Esophagus squamous epithelium (tissue), 5 donors: ENCODE results near the gene FAM222A. TPM values are rescaled to one million over a fixed set of nuclear protein-coding genes. Genes with fewer than 3 reads are reported as not detected.

Experiments used
- DNase-seq: peaks from one replicate; lab custom pipeline; 2025; lab: John Stamatoyannopoulos, UW
- H3K27ac ChIP-seq, 4 donors: fragments of 200-600 bp; sonication (generic); one replicate each; pipeline ENCODE4 v1.5.1; 2016 to 2019; ENCODE audit warnings: mild to moderate bottlenecking in 1 of 4
- H3K27me3 ChIP-seq, 4 donors: fragments of 200-600 bp; sonication (generic); 1 replicate in 3 of 4; 2 replicates in 1 of 4; pipeline versions ENCODE4 v1.5.1 to v1.6.0; 2017 to 2021; ENCODE audit warnings: antibody characterized with exemption in 1 of 4
- H3K36me3 ChIP-seq, 3 donors: fragments of 200-600 bp; sonication (generic); one replicate each; pipeline ENCODE4 v1.5.1; 2016 to 2019
- H3K4me1 ChIP-seq, 3 donors: fragments of 200-600 bp; sonication (generic); one replicate each; pipeline ENCODE4 v1.5.1; 2017 to 2019
- H3K4me3 ChIP-seq, 4 donors: fragments of 200-600 bp; sonication (generic); 1 replicate in 3 of 4; 2 replicates in 1 of 4; pipeline ENCODE4 v1.5.1; 2016 to 2019; ENCODE audit warnings: mild to moderate bottlenecking in 2 of 4, moderate library complexity in 1 of 4
- H3K9me3 ChIP-seq, 3 donors: fragments of 200-600 bp; sonication (generic); one replicate each; pipeline ENCODE4 v1.5.1; 2016 to 2019
- POLR2A ChIP-seq, 4 donors: fragments of 450-650 bp; IDR thresholded peaks; one replicate each; pipeline ENCODE4 v1.6.1; 2017; ENCODE audit warnings: antibody characterized with exemption in 4 of 4, mild to moderate bottlenecking in 4 of 4, moderate library complexity in 3 of 4
- WGBS, 2 donors: methylation state at CpG; one replicate each; pipeline ENCODE4 v1.1.5; 2018; 5-methylcytosine and 5-hydroxymethylcytosine counted together
- intact Hi-C: fragments of 100-400 bp; cut with DNase I; formaldehyde crosslinking; loops from one replicate; pipeline ENCODE4 v1.15.0; 2022
- total RNA-seq, 4 donors: library from RNA; depleted of rRNA; stranded (reverse); fragments of >200 nt; gene quantifications; one replicate each; pipeline ENCODE4 v1.1.0, GENCODE V29; 2016
- TF ChIP-seq, protein P1 (sequence below), 6 experiments: fragments of 450-650 bp in 4 of 6; fragments of 200-600 bp in 2 of 6; sonication (generic) in 2 of 6; IDR thresholded peaks; one replicate each; pipeline ENCODE4 v1.5.1; 2016 to 2019; ENCODE audit warnings: antibody characterized with exemption in 6 of 6, mild to moderate bottlenecking in 4 of 6, moderate library complexity in 4 of 6
- donor health status: DM: yes; HTN: yes; CAD: no.

The FAM222A gene
- total RNA-seq, 4 donors from 2014 or later = 0.57 to 9.3 (median 5.0) TPM

DNA sequence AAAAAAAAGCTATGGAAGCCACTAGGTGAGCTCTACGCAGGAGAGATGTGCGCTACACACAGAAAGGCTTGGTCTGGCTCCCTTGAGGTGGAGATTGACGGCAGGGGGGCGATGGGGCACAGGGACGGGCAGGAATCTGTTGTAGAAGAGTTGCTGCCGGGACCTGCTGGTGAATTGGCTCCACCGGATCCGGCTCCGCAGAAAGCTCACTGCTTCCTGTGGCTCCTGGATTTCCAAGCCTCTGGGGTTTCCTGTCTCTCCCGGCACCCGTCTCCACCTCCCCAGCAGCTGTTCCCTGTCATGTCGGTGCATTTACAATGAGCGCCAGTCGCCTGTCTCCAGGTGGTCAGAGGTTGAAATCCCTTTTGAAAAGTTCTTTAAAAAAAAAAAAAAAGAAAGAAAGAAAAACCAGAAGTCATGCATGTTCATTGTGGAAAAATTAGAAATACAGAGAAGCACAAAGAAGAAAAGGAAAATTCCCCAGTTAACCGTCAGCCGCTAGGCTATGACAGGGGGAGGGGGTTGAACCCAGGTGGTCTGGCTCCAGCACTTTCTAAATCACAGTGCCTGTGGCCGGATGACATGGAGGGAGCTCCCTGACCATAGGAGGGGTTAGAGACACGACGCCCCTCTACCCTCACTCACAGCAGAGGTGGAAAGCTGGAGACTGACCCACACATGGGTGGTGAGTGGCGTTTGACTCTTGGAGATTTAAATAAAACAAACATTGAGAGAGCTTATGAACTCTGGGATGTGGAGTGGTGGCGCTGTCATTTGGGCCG lies 20.8 kb downstream of the FAM222A start:
- DNase-seq = no peak
- peaks cover 0 to 17% (median 0%) of the 10 kb centered on the region in 3 donors for H3K4me1 ChIP-seq
- no peak for TF ChIP-seq POLR2A (IDR thresholded peaks at IDR 0.05)
- TF ChIP-seq, protein P1, sequence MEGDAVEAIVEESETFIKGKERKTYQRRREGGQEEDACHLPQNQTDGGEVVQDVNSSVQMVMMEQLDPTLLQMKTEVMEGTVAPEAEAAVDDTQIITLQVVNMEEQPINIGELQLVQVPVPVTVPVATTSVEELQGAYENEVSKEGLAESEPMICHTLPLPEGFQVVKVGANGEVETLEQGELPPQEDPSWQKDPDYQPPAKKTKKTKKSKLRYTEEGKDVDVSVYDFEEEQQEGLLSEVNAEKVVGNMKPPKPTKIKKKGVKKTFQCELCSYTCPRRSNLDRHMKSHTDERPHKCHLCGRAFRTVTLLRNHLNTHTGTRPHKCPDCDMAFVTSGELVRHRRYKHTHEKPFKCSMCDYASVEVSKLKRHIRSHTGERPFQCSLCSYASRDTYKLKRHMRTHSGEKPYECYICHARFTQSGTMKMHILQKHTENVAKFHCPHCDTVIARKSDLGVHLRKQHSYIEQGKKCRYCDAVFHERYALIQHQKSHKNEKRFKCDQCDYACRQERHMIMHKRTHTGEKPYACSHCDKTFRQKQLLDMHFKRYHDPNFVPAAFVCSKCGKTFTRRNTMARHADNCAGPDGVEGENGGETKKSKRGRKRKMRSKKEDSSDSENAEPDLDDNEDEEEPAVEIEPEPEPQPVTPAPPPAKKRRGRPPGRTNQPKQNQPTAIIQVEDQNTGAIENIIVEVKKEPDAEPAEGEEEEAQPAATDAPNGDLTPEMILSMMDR (IDR thresholded peaks at IDR 0.05) = no peak
- intact Hi-C loops = no loop called here
- no peak overlapping the region for H3K4me3 ChIP-seq
- H3K36me3 ChIP-seq = no peaks in the 10 kb centered on the region
- no peak overlapping the region for H3K27ac ChIP-seq
- no peaks in the 10 kb centered on the region for H3K9me3 ChIP-seq
- H3K27me3 ChIP-seq = peaks cover 0 to 50% (median 0%) of the 10 kb centered on the region in 4 donors
- WGBS, 2 donors = 34 to 36% methylated on average over 17 to 20 of the region's 22 CpGs

DNA sequence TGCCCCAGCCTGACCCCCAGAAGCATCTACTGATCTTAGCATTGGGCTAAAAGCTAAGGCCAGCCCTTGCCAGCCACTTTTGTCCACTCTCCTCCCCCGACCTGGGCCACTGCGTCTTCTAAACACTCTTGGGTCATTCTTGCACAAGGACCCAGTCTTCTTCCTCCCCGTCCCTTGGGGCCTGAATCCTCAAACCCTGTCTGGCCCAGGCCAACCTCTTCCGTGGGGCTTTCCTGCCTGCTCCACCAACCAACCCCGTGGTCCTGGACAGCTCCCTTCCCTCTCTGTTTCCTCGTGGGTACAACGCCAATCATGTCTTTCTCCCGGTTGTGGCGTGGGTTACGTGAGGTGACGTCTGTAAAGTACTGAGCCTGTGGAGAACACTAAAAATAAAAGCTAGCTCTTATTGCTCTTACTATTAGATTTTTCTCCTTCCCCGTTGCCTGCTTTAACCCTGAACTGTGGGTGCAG lies 21.5 kb downstream of the FAM222A start:
- TF ChIP-seq, protein P1 (IDR thresholded peaks at IDR 0.05) = no peak
- no peak for TF ChIP-seq POLR2A (IDR thresholded peaks at IDR 0.05)
- Histone ChIP-seq H3K36me3 (no peaks in the 10 kb centered on the region), H3K4me1 (peaks cover 0 to 10% (median 0%) of the 10 kb centered on the region in 3 donors), H3K4me3 (no peak overlapping the region), H3K27me3 (peaks cover 0 to 55% (median 0%) of the 10 kb centered on the region in 4 donors), H3K9me3 (no peaks in the 10 kb centered on the region), H3K27ac (no peak overlapping the region)
- 51 to 66% methylated on average over 9 to 12 of the region's 12 CpGs for WGBS, 2 donors
- intact Hi-C loops = no loop called here
- no peak for DNase-seq

DNA sequence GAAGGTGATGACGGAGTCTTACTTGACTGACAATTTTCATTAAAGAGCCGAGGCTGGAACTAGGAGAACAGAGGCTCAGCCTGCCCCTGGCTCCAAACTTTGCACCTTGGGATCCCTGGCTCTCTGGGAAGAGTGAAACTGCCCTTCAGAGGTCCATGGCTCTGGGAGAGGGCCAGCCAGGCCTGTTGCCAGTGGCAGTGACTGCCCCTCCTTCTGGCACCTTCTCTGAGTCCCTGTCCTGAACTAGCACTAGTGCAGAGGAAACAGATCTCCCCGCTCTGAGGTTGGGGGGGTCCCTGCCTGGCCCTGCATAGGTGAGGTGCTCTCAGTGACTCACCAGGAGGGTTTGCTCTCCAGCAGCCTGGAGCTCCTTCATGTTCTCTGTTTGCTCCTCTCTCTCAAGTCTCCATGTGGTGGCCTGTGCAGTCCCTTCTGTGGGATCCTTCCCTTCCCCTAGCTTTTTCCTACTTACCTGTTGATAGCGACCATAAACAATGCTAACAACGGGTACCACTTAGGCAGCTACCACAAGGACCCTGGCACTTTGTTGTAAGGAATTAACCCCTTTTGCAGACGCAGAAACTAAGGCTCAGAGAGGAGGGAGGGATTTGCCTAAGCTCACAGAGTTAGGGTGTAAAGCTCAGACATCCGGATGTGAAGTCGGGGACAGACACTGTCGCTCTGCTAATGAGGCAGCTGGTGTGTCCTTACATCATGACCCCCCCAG lies 22.4 kb downstream of the FAM222A start:
- no peak for TF ChIP-seq POLR2A (IDR thresholded peaks at IDR 0.05)
- TF ChIP-seq, protein P1 (IDR thresholded peaks at IDR 0.05) = no peak
- intact Hi-C loops = no loop called here
- DNase-seq = no peak
- no peak overlapping the region for H3K27ac ChIP-seq
- H3K27me3 ChIP-seq = peaks cover 0 to 62% (median 0%) of the 10 kb centered on the region in 4 donors
- 53 to 65% methylated on average over 8 to 9 of the region's 9 CpGs for WGBS, 2 donors
- no peaks in the 10 kb centered on the region for H3K9me3 ChIP-seq
- no peaks in the 10 kb centered on the region for H3K36me3 ChIP-seq
- peaks cover 0 to 9% (median 0%) of the 10 kb centered on the region in 3 donors for H3K4me1 ChIP-seq
- H3K4me3 ChIP-seq = no peak overlapping the region

DNA sequence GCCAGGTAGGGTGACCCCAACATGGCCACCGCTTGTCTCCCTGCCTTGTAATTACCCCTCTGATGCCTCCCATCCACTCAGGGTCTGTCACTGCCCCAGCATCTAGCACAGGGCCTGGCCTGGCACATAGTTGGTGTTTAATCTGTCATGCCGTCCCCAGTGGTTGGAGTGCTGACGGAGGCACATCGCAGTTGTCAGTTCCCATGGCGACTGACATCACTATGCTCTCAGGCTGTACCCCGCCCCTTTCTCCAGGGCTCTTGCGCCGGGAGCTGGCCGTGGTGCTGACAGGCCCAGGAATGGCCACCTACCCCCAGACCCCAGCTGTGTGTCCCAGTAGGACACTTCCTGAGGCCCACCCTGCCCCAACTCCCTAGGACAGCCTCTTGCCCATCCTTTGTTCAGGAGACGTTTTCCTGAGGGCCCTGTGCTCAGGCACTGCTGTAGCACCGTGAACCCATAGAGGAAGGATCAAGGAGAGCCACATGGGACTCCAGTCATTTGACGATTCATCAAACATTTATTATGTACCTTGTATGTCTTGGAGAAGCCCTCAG lies 23.0 kb downstream of the FAM222A start:
- no peak for DNase-seq
- no peak overlapping the region for H3K27ac ChIP-seq
- WGBS, 2 donors = 58 to 66% methylated on average over 2 to 5 of the region's 12 CpGs
- H3K27me3 ChIP-seq = peaks cover 0 to 62% (median 0%) of the 10 kb centered on the region in 4 donors
- H3K36me3 ChIP-seq = no peaks in the 10 kb centered on the region
- intact Hi-C loops = no loop called here
- H3K4me1 ChIP-seq = peaks cover 0 to 9% (median 0%) of the 10 kb centered on the region in 3 donors
- no peak overlapping the region for H3K4me3 ChIP-seq
- H3K9me3 ChIP-seq = no peaks in the 10 kb centered on the region
- TF ChIP-seq, protein P1 (IDR thresholded peaks at IDR 0.05) = no peak
- no peak for TF ChIP-seq POLR2A (IDR thresholded peaks at IDR 0.05)
